WTC11 (cell line): ENCODE data around the gene TMEM121B.

Source experiments
- ARID4B ChIP-seq: sonication (generic); formaldehyde crosslinking; IDR thresholded peaks from 2 replicates; pipeline ENCODE4 v1.8.0; 2023; ENCODE audit warnings: missing genetic modification reagents, mild to moderate bottlenecking, borderline replicate concordance
- ATF1 ChIP-seq: sonication (generic); formaldehyde crosslinking; IDR thresholded peaks from 2 replicates; pipeline ENCODE4 v1.8.1; 2023; ENCODE audit warnings: mild to moderate bottlenecking, moderate library complexity, missing genetic modification reagents
- ATF3 ChIP-seq: sonication (generic); formaldehyde crosslinking; conservative IDR thresholded peaks from 2 replicates; pipeline ENCODE4 v1.8.1; 2022; ENCODE audit warnings: mild to moderate bottlenecking, missing genetic modification reagents
- ATF6 ChIP-seq: sonication (generic); formaldehyde crosslinking; IDR thresholded peaks from 2 replicates; pipeline ENCODE4 v1.8.1; 2023; ENCODE audit warnings: mild to moderate bottlenecking, missing genetic modification reagents
- CREB1 ChIP-seq: sonication (generic); formaldehyde crosslinking; IDR thresholded peaks from 2 replicates; pipeline ENCODE4 v1.8.0; 2023; ENCODE audit warnings: mild to moderate bottlenecking, missing genetic modification reagents
- CTCF ChIP-seq: fragments of 200-600 bp; IDR thresholded peaks from 2 replicates; pipeline ENCODE4 v1.8.0; 2022; ENCODE audit warnings: antibody characterized with exemption
- IRF2 ChIP-seq: sonication (generic); formaldehyde crosslinking; IDR thresholded peaks from 2 replicates; pipeline ENCODE4 v1.8.0; 2022; ENCODE audit warnings: low read depth, missing genetic modification reagents, borderline replicate concordance
- PRRX2 ChIP-seq: fragments of 250-450 bp; sonication (Bioruptor Pico); IDR thresholded peaks from 2 replicates; pipeline ENCODE4 v1.8.0; 2021; ENCODE audit warnings: mild to moderate bottlenecking
- TP53 ChIP-seq: sonication (generic); formaldehyde crosslinking; IDR thresholded peaks from 2 replicates; pipeline ENCODE4 v1.8.1; 2023; ENCODE audit warnings: mild to moderate bottlenecking, missing genetic modification reagents
- USF1 ChIP-seq: sonication (generic); formaldehyde crosslinking; IDR thresholded peaks from 2 replicates; pipeline ENCODE4 v1.8.0; 2022; ENCODE audit warnings: mild to moderate bottlenecking, missing genetic modification reagents
- USF2 ChIP-seq: sonication (generic); formaldehyde crosslinking; IDR thresholded peaks from 2 replicates; pipeline ENCODE4 v1.8.1; 2023; ENCODE audit warnings: mild to moderate bottlenecking, missing genetic modification reagents, moderate library complexity
- ZMAT4 ChIP-seq: fragments of 250-450 bp; sonication (Bioruptor Pico); IDR thresholded peaks from 2 replicates; pipeline ENCODE4 v1.9.0; 2021; ENCODE audit warnings: mild to moderate bottlenecking
- ZNF263 ChIP-seq: sonication (generic); formaldehyde crosslinking; IDR thresholded peaks from 2 replicates; pipeline ENCODE4 v1.8.1; 2022; ENCODE audit warnings: low read depth, mild to moderate bottlenecking, moderate library complexity, missing genetic modification reagents
- TF ChIP-seq, protein P1 (sequence below): sonication (generic); formaldehyde crosslinking; IDR thresholded peaks from 2 replicates; pipeline ENCODE4 v1.8.0; 2022; ENCODE audit warnings: mild to moderate bottlenecking, missing genetic modification reagents

DNA sequence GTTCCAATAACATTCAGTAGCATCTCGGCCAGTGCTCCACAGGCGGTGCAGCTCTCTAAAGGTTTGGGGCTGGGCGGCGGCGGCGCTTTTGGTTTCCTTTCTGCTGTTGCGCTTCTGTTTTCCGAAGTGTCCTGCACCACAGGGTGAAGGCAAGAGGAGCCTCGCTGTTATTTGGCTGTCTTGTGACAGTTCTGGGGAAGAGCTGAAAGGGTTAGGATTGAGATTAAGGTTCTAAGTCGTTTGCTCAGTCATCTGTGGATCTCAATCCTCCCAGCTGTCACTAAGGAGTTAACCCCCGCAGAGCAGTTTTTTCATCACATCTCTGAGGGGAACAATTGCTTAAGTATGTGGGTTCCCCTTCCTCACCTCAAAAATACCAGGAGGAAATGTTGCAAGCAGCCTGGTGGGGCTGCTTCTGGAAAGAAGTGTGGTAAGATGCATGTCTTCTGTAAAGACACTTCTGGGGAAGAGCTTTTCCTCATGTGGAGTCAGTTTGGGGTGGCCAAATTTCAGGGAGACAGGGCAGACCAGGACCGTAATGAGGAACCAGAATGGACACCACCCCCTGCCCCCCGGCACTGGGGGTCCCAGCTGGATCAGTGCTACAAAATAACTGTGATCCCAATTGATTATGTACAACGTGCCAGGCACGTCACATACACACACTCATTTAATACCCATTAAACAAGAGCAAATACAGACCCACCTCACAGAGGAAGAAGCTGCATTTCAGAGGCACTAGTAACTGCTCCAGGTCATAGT lies 14.2 kb downstream of the TMEM121B start:
- TF ChIP-seq ATF1, result no peak
- TF ChIP-seq ZMAT4 (CRISPR knock-in tag), result no peak
- no peak for TF ChIP-seq ATF3 (CRISPR knock-in tag)
- TF ChIP-seq CTCF, result no peak
- TF ChIP-seq IRF2 (CRISPR knock-in tag), result no peak
- TF ChIP-seq ATF6 (CRISPR knock-in tag), result no peak
- no peak for TF ChIP-seq USF1 (CRISPR knock-in tag)
- TF ChIP-seq PRRX2 (CRISPR knock-in tag), result no peak
- TF ChIP-seq, protein P1, sequence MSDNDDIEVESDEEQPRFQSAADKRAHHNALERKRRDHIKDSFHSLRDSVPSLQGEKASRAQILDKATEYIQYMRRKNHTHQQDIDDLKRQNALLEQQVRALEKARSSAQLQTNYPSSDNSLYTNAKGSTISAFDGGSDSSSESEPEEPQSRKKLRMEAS (CRISPR knock-in tag), result no peak
- TF ChIP-seq ZNF263 (CRISPR knock-in tag), result no peak
- no peak for TF ChIP-seq USF2
- TF ChIP-seq ARID4B (CRISPR knock-in tag), result no peak
- TF ChIP-seq CREB1 (CRISPR knock-in tag), result no peak
- no peak for TF ChIP-seq TP53 (CRISPR knock-in tag)
